Myocyte (in vitro differentiated cells): ENCODE results near the gene LENEP. TPM values are rescaled to one million over a fixed set of nuclear protein-coding genes. Genes with fewer than 3 reads are reported as not detected.
A peak's percentile ranks its signal among the peaks of the same experiment; 100 is the strongest.

Experiments
- DNase-seq: peaks from one replicate; pipeline ENCODE4 v3.0.0-alpha.2; 2012; ENCODE audit warnings: low read depth
- total RNA-seq: library from RNA; depleted of rRNA; stranded (reverse); fragments of >200 nt; gene quantifications from 2 replicates; pipeline ENCODE4 v1.2.3, GENCODE V29; 2014

Gene LENEP
- total RNA-seq, 1 donor from 2014 or later, result not detected

- no peak for DNase-seq
Measured at GRCh38 chr1:154960446-154961136, 32.8 kb upstream of the LENEP start.

DNA sequence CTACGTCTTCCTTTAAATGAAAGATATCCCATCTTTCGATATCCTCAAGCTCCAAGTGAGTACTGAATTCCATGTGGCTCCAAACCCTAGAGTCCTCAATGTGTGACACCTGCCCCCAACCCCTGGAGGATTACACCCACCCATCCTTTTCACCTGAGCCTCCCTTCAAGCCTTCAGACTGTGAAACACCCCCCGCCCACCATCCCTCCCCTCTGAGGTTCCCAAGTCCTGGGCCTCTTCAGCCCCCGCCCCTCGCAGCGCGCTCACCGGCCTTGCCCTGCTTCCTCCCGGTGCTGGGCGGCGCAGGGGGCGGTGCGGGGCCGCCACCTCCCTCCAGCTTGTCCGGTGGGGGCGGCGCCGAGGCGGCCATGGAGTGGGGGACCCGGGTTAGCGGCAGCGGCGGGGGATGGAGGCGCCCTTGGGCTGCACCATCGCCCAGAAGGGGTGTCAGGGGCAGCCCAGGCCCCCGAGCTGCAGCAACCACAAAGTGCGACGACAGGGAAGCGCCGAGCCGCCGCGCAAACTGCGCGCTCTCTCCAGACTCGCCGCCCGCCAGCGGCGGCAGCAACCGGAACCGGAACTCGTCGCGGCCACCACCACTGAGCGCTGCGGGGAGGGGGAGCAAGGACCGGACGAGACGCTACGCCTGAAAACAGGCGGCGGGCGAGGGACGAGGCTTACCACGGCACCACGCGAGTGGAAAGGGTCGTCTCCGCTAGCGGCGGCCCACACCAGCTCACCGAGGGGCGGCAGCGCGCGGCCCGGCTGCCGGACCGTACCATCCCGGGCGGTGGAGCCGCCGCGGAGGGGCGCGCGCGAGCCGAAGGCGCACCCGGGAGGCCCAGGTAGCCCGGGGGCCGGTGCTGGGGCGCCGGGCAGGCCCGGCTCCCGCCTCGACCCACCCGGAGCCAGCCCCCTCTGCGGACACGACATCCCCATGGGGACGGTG, 31.9 kb upstream of the LENEP start, which contains the start of gene PYGO2:
TSS of gene PYGO2 (minus strand) at position 576 of the 949 bp plus-strand sequence. CDS start at position 370, 206 bp downstream.
- peak; percentile 83 for DNase-seq

- peak; percentile 39 for DNase-seq
Measured at GRCh38 chr1:154962156-154962749, 31.1 kb upstream of the LENEP start.

DNA sequence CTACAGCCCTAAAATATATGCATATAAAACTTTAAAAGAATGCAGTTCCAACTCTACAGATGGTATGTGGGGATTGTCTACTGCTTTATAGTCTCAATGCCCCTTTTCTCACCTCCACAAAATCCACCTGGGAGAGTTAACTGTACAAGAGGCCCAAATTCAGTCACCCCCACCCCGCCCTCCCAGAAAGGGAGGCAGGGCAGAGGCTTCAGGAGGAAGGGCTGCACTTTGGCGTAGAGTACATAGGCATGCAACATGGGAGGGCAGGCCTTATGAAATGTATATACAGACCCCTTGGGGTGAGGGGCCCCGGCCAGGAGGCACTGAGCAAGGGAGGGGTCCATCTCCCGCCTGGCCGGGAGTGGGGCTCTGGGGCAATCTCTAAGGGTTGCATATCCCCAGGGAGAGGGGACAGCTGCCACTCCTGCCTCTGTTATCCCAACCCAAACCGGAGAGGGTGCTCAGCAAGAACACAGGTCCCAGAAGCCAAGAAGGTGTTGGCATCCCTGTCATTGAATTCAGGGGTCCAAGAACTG, 30.5 kb upstream of the LENEP start:
- no peak for DNase-seq

DNA sequence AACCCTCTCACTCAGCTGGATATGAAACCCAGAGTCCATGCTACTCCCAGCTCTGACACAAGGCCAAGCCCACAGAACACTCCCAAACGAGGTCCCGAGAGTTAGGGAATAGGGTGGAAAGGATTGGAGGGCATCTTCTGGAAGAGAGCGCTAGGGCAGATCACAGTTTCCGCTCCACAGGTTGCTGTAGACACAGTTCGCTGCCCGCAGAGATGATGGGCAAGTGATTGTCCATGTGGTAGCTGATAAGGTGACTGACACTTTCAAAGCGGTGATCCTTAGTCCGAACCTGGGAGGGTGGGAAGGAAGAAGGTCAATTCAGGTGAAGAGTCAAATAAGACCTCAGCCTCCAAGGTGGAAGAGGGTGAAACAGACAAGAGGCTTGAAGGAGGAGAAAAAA, 29.7 kb upstream of the LENEP start:
- DNase-seq, result no peak

DNA sequence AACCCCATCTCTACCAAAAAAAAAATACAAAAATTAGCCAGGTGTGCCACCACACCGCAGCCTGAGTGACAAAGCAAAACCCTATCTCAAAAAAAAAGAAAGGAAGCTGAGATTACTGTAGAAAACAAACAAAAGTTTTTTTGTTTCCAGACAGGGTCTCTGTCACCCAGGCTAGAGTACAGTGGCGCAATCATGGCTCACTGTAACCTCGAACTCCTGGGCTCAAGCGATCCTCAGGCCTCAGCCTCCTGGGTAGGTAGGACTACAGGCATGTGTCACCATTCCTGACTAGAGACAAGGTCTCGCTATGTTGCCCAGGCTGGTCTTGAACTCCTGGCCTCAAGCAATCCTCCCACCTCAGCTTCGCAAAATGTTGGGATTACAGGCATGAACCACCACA, 29.0 kb upstream of the LENEP start:
- no peak for DNase-seq

GRCh38 chr1:154966111-154966510, 27.3 kb upstream of the LENEP start:
- DNase-seq, result no peak

GRCh38 chr1:154967331-154967950, 25.9 kb upstream of the LENEP start:
- DNase-seq, result no peak

- no peak for DNase-seq
Measured at GRCh38 chr1:154968731-154969130, 24.7 kb upstream of the LENEP start.

GRCh38 chr1:154969246-154969645, 24.1 kb upstream of the LENEP start:
- DNase-seq, result no peak

DNA sequence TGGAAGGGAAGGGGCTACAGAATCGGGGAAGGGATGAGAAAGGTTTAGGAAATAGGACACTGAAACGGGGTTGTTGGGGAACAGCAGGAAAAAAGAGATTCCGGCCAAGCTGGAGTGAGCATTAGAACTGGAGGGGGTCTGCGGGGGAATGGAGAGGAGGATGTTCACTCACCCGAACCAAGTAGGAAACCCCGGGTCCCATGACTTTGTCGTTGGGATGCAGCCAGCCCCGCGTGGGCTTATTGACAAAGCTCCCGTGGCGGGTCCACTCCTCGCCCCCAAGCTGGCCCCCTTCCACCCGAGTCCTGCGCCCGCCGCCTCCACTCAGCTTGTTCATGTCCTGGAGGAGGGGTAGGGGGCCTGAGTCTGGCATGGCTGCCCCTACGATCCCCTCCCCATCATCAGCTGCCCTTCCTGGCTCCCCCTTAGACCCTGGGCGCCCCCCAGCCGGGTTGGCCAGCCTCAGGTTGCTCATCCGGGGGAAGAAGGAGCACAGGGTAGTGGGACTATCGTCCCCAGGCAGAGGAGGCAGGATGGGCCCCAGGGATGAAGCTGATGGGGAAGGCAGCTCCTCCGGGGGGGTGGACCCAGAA, 23.4 kb upstream of the LENEP start:
- peak; percentile 7 for DNase-seq

- peak; percentile 96 for DNase-seq
Measured at GRCh38 chr1:154970631-154971340, 22.6 kb upstream of the LENEP start, which contains the start of gene SHC1. Gene SHC1 (minus strand): TSS chr1:154970747. CDS start chr1:154970526, 221 bp downstream.

DNA sequence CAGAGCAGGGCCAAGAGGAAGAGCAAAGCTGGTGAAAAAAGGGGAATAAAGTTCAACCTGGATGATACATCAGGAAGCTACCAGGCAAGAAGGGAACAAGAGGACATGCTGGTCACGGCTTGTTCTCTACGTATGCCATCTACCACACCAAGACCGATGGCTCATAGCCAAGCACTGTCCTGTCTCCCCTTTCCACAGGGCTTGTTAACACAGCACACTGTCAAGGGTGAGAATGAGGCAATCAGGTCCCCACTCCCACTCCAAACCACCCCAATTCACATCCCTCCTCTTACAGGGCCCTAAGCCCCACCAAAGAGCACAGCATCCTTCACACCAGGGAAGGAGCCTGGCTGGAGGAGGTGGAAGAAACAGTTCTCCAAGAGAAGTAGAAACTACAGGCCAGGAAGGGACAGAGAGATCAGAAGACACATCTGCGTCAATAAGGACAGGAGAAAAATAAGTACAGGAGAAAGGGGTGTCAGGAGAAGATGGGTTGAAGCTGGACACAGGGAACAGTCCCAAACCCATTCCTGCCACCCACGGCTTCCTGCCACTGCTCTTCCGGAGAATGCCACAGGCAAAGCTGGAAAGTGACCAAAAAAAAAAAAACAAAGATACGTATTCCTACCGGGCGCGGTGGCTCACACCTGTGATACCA, 21.9 kb upstream of the LENEP start:
- no peak for DNase-seq

- DNase-seq, result no peak
Measured at GRCh38 chr1:154972213-154972516, 21.2 kb upstream of the LENEP start.

DNA sequence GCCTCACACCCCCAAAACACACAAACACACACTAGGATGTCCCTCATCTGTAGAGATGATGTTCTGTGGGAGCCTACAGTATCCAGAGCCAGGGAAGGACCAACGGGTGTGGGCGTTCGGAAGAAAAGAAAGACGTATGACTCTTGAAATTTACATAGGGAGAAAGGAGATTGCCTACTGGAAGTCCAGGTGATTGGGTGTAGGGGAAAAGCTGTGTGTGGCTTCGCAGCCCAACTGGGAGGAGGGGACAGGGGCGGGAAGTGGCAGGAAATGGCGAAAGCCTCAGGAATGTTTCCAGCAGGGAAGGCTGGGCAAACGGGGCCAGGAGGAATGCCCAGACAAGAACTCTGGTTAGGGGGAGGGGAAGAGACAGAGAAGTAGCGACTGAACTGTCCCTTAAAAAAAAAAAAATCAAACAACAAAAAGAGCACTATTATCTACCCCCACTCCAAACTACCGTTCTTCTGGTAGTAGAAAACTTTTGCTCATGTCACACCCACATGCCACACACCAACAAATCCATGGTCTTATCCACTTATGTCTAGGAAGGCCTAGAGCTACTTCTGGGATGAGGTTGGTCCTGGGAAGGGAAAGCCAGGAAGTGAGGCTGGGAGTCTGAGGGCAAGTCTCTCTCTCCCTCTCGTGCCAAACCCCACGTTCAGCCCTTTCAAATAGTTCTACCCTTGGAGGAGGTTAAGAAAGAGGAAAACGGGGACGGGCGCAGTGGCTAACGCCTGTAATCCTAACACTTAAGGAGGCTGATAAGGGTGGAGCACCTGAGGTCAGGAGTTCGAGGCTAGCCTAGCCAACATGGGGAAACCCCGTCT, 20.7 kb upstream of the LENEP start:
- DNase-seq, result peak; percentile 93

DNA sequence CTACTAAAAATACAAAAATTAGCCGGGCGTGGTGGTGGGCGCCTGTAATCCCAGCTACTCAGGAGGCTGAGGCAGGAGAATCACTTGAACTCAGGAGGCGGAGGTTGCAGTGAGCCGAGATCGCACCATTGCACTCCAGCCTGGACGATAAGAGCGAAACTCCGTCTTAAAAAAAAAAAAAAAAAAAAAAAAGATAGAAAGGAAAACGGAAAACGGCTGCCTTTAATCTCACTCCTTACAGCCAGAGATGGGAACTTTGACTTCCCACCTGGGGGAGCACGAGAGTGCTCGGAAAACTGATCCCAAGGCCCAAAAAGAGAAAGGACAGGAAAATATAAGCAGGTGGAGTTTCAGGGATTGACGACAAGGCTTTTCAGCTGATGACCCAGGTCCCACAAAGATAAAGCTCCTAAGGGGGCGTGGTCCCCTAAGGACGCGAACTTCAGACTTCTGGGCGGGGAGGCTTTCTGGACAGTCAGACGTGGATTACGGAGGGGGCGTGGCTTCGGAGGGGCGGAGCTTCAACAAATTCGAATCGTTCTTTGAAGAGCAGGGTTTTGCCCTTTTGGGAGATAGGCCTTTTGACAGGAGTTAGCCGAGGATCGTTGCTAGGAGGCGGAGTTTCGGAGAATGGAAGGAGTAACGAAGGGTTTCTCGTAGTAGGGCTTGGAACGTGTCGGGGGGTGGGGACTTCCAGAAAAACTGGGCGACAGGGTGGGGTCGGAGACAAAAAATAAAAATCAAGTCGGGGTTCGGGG, 19.9 kb upstream of the LENEP start:
- DNase-seq, result peak; percentile 98

- DNase-seq, result peak; percentile 100
Measured at GRCh38 chr1:154974102-154974807, 19.1 kb upstream of the LENEP start, which contains the start of gene CKS1B. Gene CKS1B (plus strand): TSS chr1:154974681. CDS start chr1:154974746, 65 bp downstream.
